22Rv1 (cell line): Measurements from ENCODE around the gene ACTG1.

Source experiments
- H3K27ac ChIP-seq: fragments of 450-650 bp; 2 replicates; pipeline ENCODE4 v1.5.1; 2017
- CTCF ChIP-seq: fragments of 450-650 bp; IDR thresholded peaks from 2 replicates; pipeline ENCODE4 v1.5.1; 2017; ENCODE audit warnings: mild to moderate bottlenecking
- ZFX ChIP-seq: fragments of 450-650 bp; IDR thresholded peaks from 2 replicates; pipeline ENCODE4 v1.6.1; 2017; ENCODE audit warnings: antibody characterized with exemption, borderline replicate concordance

ACTG1 gene

GRCh38 chr17:81538651-81539570, 26.3 kb upstream of the ACTG1 start:
- peak overlapping the region; percentile 23 for H3K27ac ChIP-seq
- TF ChIP-seq ZFX = no peak
- no peak for TF ChIP-seq CTCF

- TF ChIP-seq ZFX (no peak), CTCF (peak; percentile 37)
- H3K27ac ChIP-seq = peak overlapping the region; percentile 23; the same call in 1 of the 2 replicates
Observed at GRCh38 chr17:81537856-81538555, 25.4 kb upstream of the ACTG1 start.

- TF ChIP-seq CTCF (peak; percentile 70), ZFX (no peak)
- H3K27ac ChIP-seq = no peak overlapping the region; the same call in 1 of the 2 replicates
Observed at GRCh38 chr17:81537343-81537855, 24.8 kb upstream of the ACTG1 start.

GRCh38 chr17:81536299-81537290, 24.0 kb upstream of the ACTG1 start:
- H3K27ac ChIP-seq = no peak overlapping the region
- TF ChIP-seq ZFX (no peak), CTCF (no peak)

- no peak overlapping the region for H3K27ac ChIP-seq
- TF ChIP-seq ZFX = no peak
- no peak for TF ChIP-seq CTCF
Observed at GRCh38 chr17:81535480-81536298, 23.1 kb upstream of the ACTG1 start.

- no peak overlapping the region for H3K27ac ChIP-seq
- TF ChIP-seq CTCF (no peak), ZFX (no peak)
Observed at GRCh38 chr17:81535007-81535328, 22.4 kb upstream of the ACTG1 start.
